A549 (cell line): Measurements from ENCODE around the gene AGRN. TPM values are rescaled to one million over a fixed set of nuclear protein-coding genes. Genes with fewer than 3 reads are reported as not detected.

ENCODE experiments used
- ATAC-seq, 2 experiments: fragments of 200-7000 bp in 1 of 2; fragments of >200 bp in 1 of 2; cut with Nextera tagmentation in 1 of 2; cut with Tn5 transposase in 1 of 2; 3 replicates each; pipeline versions ENCODE4 v1.8.0 to v1.9.1; 2018 to 2020; ENCODE audit warnings: mild to moderate bottlenecking in 1 of 2, moderate library complexity in 1 of 2
- CTCF ChIA-PET: fragments of 300-600 bp; sonication (Branson Sonifier 250); formaldehyde crosslinking; extraction: SDS; loops from one replicate; lab custom pipeline; 2021; ENCODE audit warnings: antibody characterized with exemption, inconsistent platforms; lab: Yijun Ruan, JAX
- POLR2A ChIA-PET: fragments of 350-600 bp; formaldehyde crosslinking; extraction: SDS; loops from one replicate; lab custom pipeline; 2021; ENCODE audit warnings: antibody characterized with exemption, inconsistent platforms; lab: Yijun Ruan, JAX
- DNase-seq, 2 experiments: peaks; one replicate each; pipeline versions ENCODE4 v3.0.0 to v3.0.0-alpha.2; 2011 to 2016; ENCODE audit warnings: low read depth in 1 of 2, low spot score in 1 of 2
- FAIRE-seq: peaks from 2 replicates; lab custom pipeline; 2011; peaks lifted over from hg19 to GRCh38; lab: Jason Lieb, UNC
- H3K27ac ChIP-seq, 2 experiments: fragments of >200 bp; sonication (Bioruptor Twin); formaldehyde crosslinking; 3 replicates each; pipeline ENCODE4 v1.5.1; 2016 to 2017
- H3K4me1 ChIP-seq: fragments of >200 bp; sonication (Bioruptor Twin); formaldehyde crosslinking; 3 replicates; pipeline ENCODE4 v1.6.1; 2016
- H3K4me2 ChIP-seq: fragments of >200 bp; sonication (Bioruptor Twin); formaldehyde crosslinking; 3 replicates; pipeline ENCODE4 v1.6.1; 2016
- H3K4me3 ChIP-seq: fragments of >200 bp; sonication (Bioruptor Twin); formaldehyde crosslinking; 3 replicates; pipeline ENCODE4 v1.5.1; 2016
- H3K9me3 ChIP-seq: fragments of >200 bp; sonication (Bioruptor Twin); formaldehyde crosslinking; 3 replicates; pipeline ENCODE4 v1.6.1; 2016
- CBX8 ChIP-seq: fragments of 200-600 bp; sonication (generic); IDR thresholded peaks from 2 replicates; pipeline ENCODE4 v1.6.1; 2016
- E2F6 ChIP-seq: IDR thresholded peaks from 2 replicates; pipeline ENCODE4 v1.6.1; 2012; ENCODE audit warnings: low read depth, borderline replicate concordance
- EHMT2 ChIP-seq: fragments of 200-600 bp; sonication (generic); IDR thresholded peaks from 2 replicates; pipeline ENCODE4 v1.6.1; 2016; ENCODE audit warnings: antibody characterized with exemption, low read depth, mild to moderate bottlenecking, moderate library complexity
- ELK1 ChIP-seq: fragments of 150-350 bp; IDR thresholded peaks from 2 replicates; pipeline ENCODE4 v1.6.1; 2014; ENCODE audit warnings: low read depth, mild to moderate bottlenecking, low read length
- FOSL2 ChIP-seq, 2 experiments: fragments of 450-650 bp in 1 of 2; fragments of >200 bp in 1 of 2; sonication (Bioruptor Twin) in 1 of 2; formaldehyde crosslinking; IDR thresholded peaks; 2 replicates each; pipeline versions ENCODE4 v1.5.0 to v1.6.1; 2016 to 2020; ENCODE audit warnings: mild to moderate bottlenecking in 1 of 2, moderate library complexity in 1 of 2
- FOXS1 ChIP-seq: fragments of 250-450 bp; sonication (Bioruptor Pico); IDR thresholded peaks from 2 replicates; pipeline ENCODE4 v1.5.0; 2020; ENCODE audit warnings: mild to moderate bottlenecking, moderate library complexity
- HDAC2 ChIP-seq: fragments of 200-600 bp; sonication (generic); IDR thresholded peaks from 2 replicates; pipeline ENCODE4 v1.6.1; 2016
- HMGXB4 ChIP-seq: fragments of 250-450 bp; sonication (Bioruptor Pico); IDR thresholded peaks from 2 replicates; pipeline ENCODE4 v1.5.0; 2021; ENCODE audit warnings: mild to moderate bottlenecking, moderate library complexity, borderline replicate concordance
- KDM1A ChIP-seq: fragments of 200-600 bp; sonication (generic); IDR thresholded peaks from 2 replicates; pipeline ENCODE4 v1.6.1; 2016; ENCODE audit warnings: low read depth, mild to moderate bottlenecking
- MAX ChIP-seq: IDR thresholded peaks from 2 replicates; pipeline ENCODE4 v1.6.1; 2012
- MYC ChIP-seq: IDR thresholded peaks from 2 replicates; pipeline ENCODE4 v1.6.1; 2012; ENCODE audit warnings: mild to moderate bottlenecking, inconsistent platforms, low read length, improper control_type of control experiment, borderline replicate concordance
- NR3C1 ChIP-seq: fragments of >200 bp; sonication (Bioruptor Twin); formaldehyde crosslinking; IDR thresholded peaks from 3 replicates; pipeline ENCODE4 v1.6.1; 2017
- PHF8 ChIP-seq: fragments of 200-600 bp; sonication (generic); IDR thresholded peaks from 2 replicates; pipeline ENCODE4 v1.6.1; 2016; ENCODE audit warnings: low read depth, mild to moderate bottlenecking, antibody characterized with exemption, moderate library complexity, borderline replicate concordance
- POLR2AphosphoS2 ChIP-seq: conservative IDR thresholded peaks from 2 replicates; pipeline ENCODE4 v1.6.1; 2012; ENCODE audit warnings: low read length, improper control_type of control experiment, inconsistent platforms
- REST ChIP-seq: fragments of 200-600 bp; sonication (generic); IDR thresholded peaks from 2 replicates; pipeline ENCODE4 v1.6.1; 2016; ENCODE audit warnings: antibody characterized with exemption, mild to moderate bottlenecking, moderate library complexity
- RFX5 ChIP-seq: fragments of 450-650 bp; IDR thresholded peaks from 2 replicates; pipeline ENCODE4 v1.7.1; 2014; ENCODE audit warnings: antibody characterized with exemption, mild to moderate bottlenecking, moderate library complexity
- SREBF2 ChIP-seq: fragments of 450-650 bp; IDR thresholded peaks from 2 replicates; pipeline ENCODE4 v1.6.1; 2014; ENCODE audit warnings: mild to moderate bottlenecking, moderate library complexity
- TFCP2L1 ChIP-seq: fragments of 250-450 bp; sonication (Bioruptor Pico); IDR thresholded peaks from 2 replicates; pipeline ENCODE4 v1.5.0; 2021; ENCODE audit warnings: mild to moderate bottlenecking
- ZC3H11A ChIP-seq: fragments of 450-650 bp; IDR thresholded peaks from 2 replicates; pipeline ENCODE4 v1.6.1; 2014; ENCODE audit warnings: antibody characterized with exemption, mild to moderate bottlenecking
- WGBS: methylation state at CpG from one replicate; pipeline ENCODE4 v1.1.6; 2017; ENCODE audit errors: missing lambda C conversion rate; 5-methylcytosine and 5-hydroxymethylcytosine counted together
- polyA plus RNA-seq, 4 experiments: library from polyadenylated mRNA; depleted of rRNA in 3 of 4; stranded (reverse); fragments of >200 nt; fragmentation: RNase III in 1 of 4; extraction: RNeasy Plus Mini Kit Qiagen cat#74134 plus additional on column Dnase treatment in 1 of 4; gene quantifications; 2 replicates in 3 of 4; 3 replicates in 1 of 4; pipeline ENCODE4 v1.2.3, GENCODE V29; 2011 to 2017

AGRN gene
- polyA plus RNA-seq, 2 of the 4 experiments (the other 2 are of a cell fraction) = 23.9 to 90.9 TPM

- no peak overlapping the region for H3K4me2 ChIP-seq
- FAIRE-seq = no peak
- POLR2A ChIA-PET = no interaction called here
- H3K4me1 ChIP-seq = peaks cover 9% of the 10 kb centered on the region; the same call in 1 of the 3 replicates
- H3K4me3 ChIP-seq = no peak overlapping the region
- no peak for TF ChIP-seq TFCP2L1 (CRISPR knock-in tag)
- no peak for TF ChIP-seq KDM1A
- no peak for TF ChIP-seq MYC
- no peak for TF ChIP-seq REST
- TF ChIP-seq CBX8 = no peak
- no peak for TF ChIP-seq HMGXB4 (CRISPR knock-in tag)
- TF ChIP-seq POLR2AphosphoS2 = no peak
- no peak for TF ChIP-seq ZC3H11A
- no peak for TF ChIP-seq SREBF2
- TF ChIP-seq EHMT2 = no peak
- no peak for TF ChIP-seq ELK1
- no peak for TF ChIP-seq FOSL2 (IDR thresholded peaks at IDR 0.05)
- TF ChIP-seq FOSL2 (CRISPR knock-in tag; IDR thresholded peaks at IDR 0.05) = no peak
- TF ChIP-seq RFX5 = no peak
- TF ChIP-seq FOXS1 (CRISPR knock-in tag) = no peak
- no peak for TF ChIP-seq MAX
- TF ChIP-seq E2F6 = no peak
- TF ChIP-seq HDAC2 = no peak
- TF ChIP-seq NR3C1 = no peak
- no peak for TF ChIP-seq PHF8
- TF ChIP-seq, all 56 proteins: peak for 0
- no peak for DNase-seq
- 94% methylated on average over 13 of the region's 40 CpGs for WGBS
- Histone ChIP-seq H3K9me3 (no peaks in the 10 kb centered on the region), H3K27ac (no peak overlapping the region)
- CTCF ChIA-PET = interaction anchor here (1.1 to 1.5 kb wide), 2 partner anchors 15 to 98 kb away, joined by 3 to 4 read pairs; no protein-coding TSS in a partner anchor
- no peak for ATAC-seq
Measured at GRCh38 chr1:1082776-1083415, 63.0 kb downstream of the AGRN start.
